CD8-positive, alpha-beta memory T cell (primary cell): ENCODE results near the gene TXNRD2. TPM values are rescaled to one million over a fixed set of nuclear protein-coding genes. Genes with fewer than 3 reads are reported as not detected.
"Not testable (repeated sequence)": the region's sequence is repeated elsewhere in the genome, so short reads cannot be mapped to it uniquely, and the experiment has no call there.

ENCODE experiments used
- CTCF ChIA-PET: fragments of 350-600 bp; sonication (Branson Sonifier 250); formaldehyde crosslinking; loops from one replicate; lab custom pipeline; 2021; ENCODE audit warnings: antibody characterized with exemption; lab: Charles Lee
- POLR2A ChIA-PET: fragments of 350-600 bp; sonication (Branson Sonifier 250); formaldehyde crosslinking; loops from one replicate; lab custom pipeline; 2021; ENCODE audit warnings: antibody characterized with exemption; lab: Charles Lee
- DNase-seq, 5 donors: peaks; one replicate each; pipeline versions ENCODE4 v3.0.0 to v3.0.0-alpha.2; 2020 to 2022; ENCODE audit warnings: mixed read lengths in 1 of 5
- H3K27ac ChIP-seq: one replicate; pipeline ENCODE4 v1.7.0; 2013; ENCODE audit warnings: low read depth, mild to moderate bottlenecking, low read length, moderate library complexity
- H3K27me3 ChIP-seq: 2 replicates; pipeline ENCODE4 v1.7.0; 2013; ENCODE audit warnings: low read length, mild to moderate bottlenecking; ENCODE audit not compliant: insufficient read depth, poor library complexity, severe bottlenecking
- H3K36me3 ChIP-seq: 2 replicates; pipeline ENCODE4 v1.7.0; 2013; ENCODE audit warnings: mild to moderate bottlenecking, low read length, moderate library complexity; ENCODE audit not compliant: insufficient read depth
- H3K4me1 ChIP-seq: 2 replicates; pipeline ENCODE4 v1.7.0; 2013; ENCODE audit warnings: mild to moderate bottlenecking, low read length, moderate library complexity; ENCODE audit not compliant: insufficient read depth
- H3K4me3 ChIP-seq: 2 replicates; pipeline ENCODE4 v1.7.0; 2013; ENCODE audit warnings: mild to moderate bottlenecking, low read length
- H3K9me3 ChIP-seq: 2 replicates; pipeline ENCODE4 v1.7.0; 2013; ENCODE audit warnings: mild to moderate bottlenecking, low read length
- H3K27ac Mint-ChIP-seq, 8 donors: one replicate each; pipeline ENCODE4 v1.8.0; 2020 to 2021; ENCODE audit warnings: mixed read lengths in 8 of 8, mild to moderate bottlenecking in 6 of 8, inconsistent platforms in 3 of 8, moderate library complexity in 3 of 8
- H3K27me3 Mint-ChIP-seq, 2 donors: one replicate each; pipeline ENCODE4 v1.8.0; 2020 to 2021; ENCODE audit warnings: mixed read lengths in 2 of 2, mild to moderate bottlenecking in 1 of 2, moderate library complexity in 1 of 2
- H3K36me3 Mint-ChIP-seq, 3 donors: one replicate each; pipeline ENCODE4 v1.8.0; 2020 to 2021; ENCODE audit warnings: mixed read lengths in 3 of 3, inconsistent platforms in 1 of 3, mild to moderate bottlenecking in 1 of 3
- H3K4me1 Mint-ChIP-seq, 3 donors: one replicate each; pipeline ENCODE4 v1.8.0; 2020 to 2021; ENCODE audit warnings: mixed read lengths in 3 of 3, inconsistent platforms in 1 of 3, mild to moderate bottlenecking in 1 of 3
- H3K4me3 Mint-ChIP-seq, 7 donors: one replicate each; pipeline ENCODE4 v1.8.0; 2020 to 2021; ENCODE audit warnings: mixed read lengths in 7 of 7, mild to moderate bottlenecking in 6 of 7, moderate library complexity in 4 of 7, inconsistent platforms in 2 of 7
- H3K9me3 Mint-ChIP-seq, 5 donors: one replicate each; pipeline ENCODE4 v1.8.0; 2020 to 2022; ENCODE audit warnings: mixed read lengths in 5 of 5, mild to moderate bottlenecking in 3 of 5, moderate library complexity in 2 of 5, inconsistent platforms in 1 of 5
- polyA plus RNA-seq: library from polyadenylated mRNA; unstranded; fragments of 300-500 nt; fragmentation: Illumina TruSeq; gene quantifications from one replicate; pipeline ENCODE4 v1.2.3, GENCODE V29; 2021
- total RNA-seq, 2 experiments: library from RNA; stranded (reverse); gene quantifications; one replicate each; pipeline ENCODE4 v1.2.3, GENCODE V29; 2021

TXNRD2 gene
- total and polyA plus RNA-seq, 3 experiments from 2014 or later, result 13.8 to 27.9 (median 27.6) TPM

DNA sequence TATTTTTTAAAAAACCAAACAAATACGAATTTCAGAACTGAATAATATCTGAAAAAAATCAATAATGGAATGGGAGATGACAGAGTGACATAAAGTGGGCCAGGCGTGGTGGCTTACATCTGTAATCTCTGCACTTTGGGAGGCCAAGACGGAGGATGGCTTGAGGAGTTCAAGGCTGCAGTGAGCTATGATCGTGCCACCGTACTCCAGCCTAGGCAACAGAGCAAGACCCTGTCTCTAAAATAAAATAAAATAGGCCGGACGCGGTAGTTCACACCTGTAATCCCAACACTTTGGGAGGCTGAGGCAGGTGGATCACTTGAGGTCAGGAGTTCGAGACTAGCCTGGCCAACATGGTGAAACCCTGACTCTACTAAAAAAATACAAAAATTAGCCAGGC is 108.3 kb downstream of the TXNRD2 start:
- H3K9me3 ChIP-seq, H3K4me3 Mint-ChIP-seq, H3K9me3 Mint-ChIP-seq, H3K27ac ChIP-seq, H3K27me3 Mint-ChIP-seq, H3K27ac Mint-ChIP-seq, DNase-seq, H3K27me3 ChIP-seq, H3K36me3 Mint-ChIP-seq, POLR2A ChIA-PET, H3K4me3 ChIP-seq, H3K4me1 ChIP-seq, H3K36me3 ChIP-seq: not testable (repeated sequence)
- CTCF ChIA-PET, result interaction anchor here (1.3 kb wide), 1 partner anchor 80 kb away, joined by 3 read pairs; no protein-coding TSS in a partner anchor
- peaks cover 6 to 32% (median 25%) of the 10 kb centered on the region in 3 donors for H3K4me1 Mint-ChIP-seq

DNA sequence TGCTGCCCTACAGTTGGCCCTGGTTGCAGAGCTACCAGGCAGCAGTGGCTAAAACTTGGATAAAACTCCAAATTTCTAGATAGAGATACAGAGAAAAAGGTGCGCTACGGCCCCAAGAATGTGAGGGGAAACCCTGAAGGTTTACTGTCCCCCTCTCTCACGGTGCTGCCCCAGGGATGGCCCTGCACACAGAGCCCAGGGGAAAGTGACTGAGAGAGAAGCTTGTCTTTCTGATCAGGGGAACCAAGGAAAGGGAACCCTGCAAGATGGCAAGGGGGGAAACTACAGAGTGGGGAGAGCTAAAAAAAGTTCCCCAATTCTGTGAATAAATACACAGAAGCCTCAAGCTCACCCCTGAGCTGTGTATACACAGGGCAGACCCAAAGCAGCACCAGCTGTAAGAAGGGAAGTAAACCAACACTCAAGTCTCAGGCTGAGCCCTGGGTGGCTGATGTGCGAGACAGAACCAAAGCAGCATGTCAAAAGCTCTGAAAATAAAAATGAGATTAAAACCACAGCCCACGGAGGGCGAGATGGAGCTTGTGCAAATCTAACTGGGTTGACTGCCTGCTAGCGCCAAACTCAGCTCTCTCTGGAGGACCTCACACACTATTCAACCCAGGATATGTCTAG is 109.0 kb downstream of the TXNRD2 start:
- Mint-ChIP-seq H3K36me3 (no peaks in the 10 kb centered on the region), H3K9me3 (no peaks in the 10 kb centered on the region), H3K4me3 (no peak overlapping the region), H3K4me1 (peaks cover 6 to 27% (median 22%) of the 10 kb centered on the region in 3 donors), H3K27me3 (no peaks in the 10 kb centered on the region), H3K27ac (peak overlapping the region in 4 of 8 donors; percentile 23 to 69 (median 46))
- ChIA-PET POLR2A (no interaction called here), CTCF (interaction anchor here (1.3 kb wide), 1 partner anchor 81 kb away, joined by 3 read pairs; no protein-coding TSS in a partner anchor)
- Histone ChIP-seq H3K36me3 (no peaks in the 10 kb centered on the region), H3K27me3 (no peaks in the 10 kb centered on the region), H3K4me3 (no peak overlapping the region), H3K27ac (no peak overlapping the region), H3K9me3 (no peaks in the 10 kb centered on the region), H3K4me1 (no peaks in the 10 kb centered on the region)
- DNase-seq, result no peak

DNA sequence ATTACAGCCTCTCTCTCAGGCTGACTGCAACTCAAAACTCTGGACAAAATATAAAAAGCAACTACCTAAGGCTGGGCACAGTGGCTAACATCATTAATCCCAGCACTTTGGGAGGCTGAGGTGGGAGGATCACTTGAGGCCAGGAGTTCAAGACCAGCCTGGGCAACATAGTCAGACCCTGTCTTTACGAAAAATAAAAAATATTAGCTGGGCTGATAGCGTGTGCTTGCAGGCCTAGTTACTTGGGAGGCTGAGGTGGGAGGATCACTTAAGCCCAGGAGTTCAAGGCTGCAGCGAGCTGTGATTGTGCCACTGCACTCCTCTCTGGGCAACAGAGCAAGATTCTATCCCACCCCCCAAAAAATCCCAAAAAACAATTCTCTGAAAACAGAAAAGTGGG is 109.6 kb downstream of the TXNRD2 start:
- H3K4me3 Mint-ChIP-seq, DNase-seq, H3K9me3 ChIP-seq, H3K27me3 Mint-ChIP-seq, H3K4me1 ChIP-seq, H3K36me3 Mint-ChIP-seq, H3K27me3 ChIP-seq, H3K9me3 Mint-ChIP-seq, H3K4me3 ChIP-seq, H3K27ac ChIP-seq, POLR2A ChIA-PET, H3K36me3 ChIP-seq, H3K27ac Mint-ChIP-seq: not testable (repeated sequence)
- peaks cover 6 to 24% (median 20%) of the 10 kb centered on the region in 3 donors for H3K4me1 Mint-ChIP-seq
- CTCF ChIA-PET, result interaction anchor here (1.3 kb wide), 1 partner anchor 82 kb away, joined by 3 read pairs; no protein-coding TSS in a partner anchor

DNA sequence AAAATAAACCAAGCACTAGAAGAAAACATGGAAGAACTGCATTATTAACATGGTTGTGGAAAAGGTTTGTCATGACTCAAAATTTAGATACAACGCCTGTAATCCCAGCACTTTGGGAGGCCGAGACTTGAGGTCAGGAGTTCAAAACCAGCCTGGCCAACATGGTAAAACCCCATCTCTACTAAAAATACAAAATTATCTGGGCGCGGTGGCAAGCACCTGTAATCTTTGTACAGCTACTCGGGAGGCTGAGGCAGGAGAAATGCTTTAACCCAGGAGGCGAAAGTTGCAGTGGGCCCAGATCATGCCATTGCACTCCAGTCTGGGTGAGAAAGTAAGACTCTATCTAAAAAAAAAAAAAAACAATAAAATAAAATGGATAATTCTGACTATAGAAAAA is 110.6 kb downstream of the TXNRD2 start:
- H3K27ac Mint-ChIP-seq, result no peak overlapping the region
- H3K9me3 Mint-ChIP-seq, result no peaks in the 10 kb centered on the region
- H3K4me3 ChIP-seq, result no peak overlapping the region
- DNase-seq, result no peak
- no peak overlapping the region for H3K4me3 Mint-ChIP-seq
- no peaks in the 10 kb centered on the region for H3K27me3 Mint-ChIP-seq
- H3K4me1 Mint-ChIP-seq, result peaks cover 2 to 17% (median 13%) of the 10 kb centered on the region in 3 donors
- H3K4me1 ChIP-seq, result no peaks in the 10 kb centered on the region
- no peak overlapping the region for H3K27ac ChIP-seq
- CTCF ChIA-PET, result no interaction called here
- peaks cover 0 to 2% (median 0%) of the 10 kb centered on the region in 3 donors for H3K36me3 Mint-ChIP-seq
- POLR2A ChIA-PET, result no interaction called here
- H3K36me3 ChIP-seq, result no peaks in the 10 kb centered on the region
- no peaks in the 10 kb centered on the region for H3K27me3 ChIP-seq
- no peaks in the 10 kb centered on the region for H3K9me3 ChIP-seq

DNA sequence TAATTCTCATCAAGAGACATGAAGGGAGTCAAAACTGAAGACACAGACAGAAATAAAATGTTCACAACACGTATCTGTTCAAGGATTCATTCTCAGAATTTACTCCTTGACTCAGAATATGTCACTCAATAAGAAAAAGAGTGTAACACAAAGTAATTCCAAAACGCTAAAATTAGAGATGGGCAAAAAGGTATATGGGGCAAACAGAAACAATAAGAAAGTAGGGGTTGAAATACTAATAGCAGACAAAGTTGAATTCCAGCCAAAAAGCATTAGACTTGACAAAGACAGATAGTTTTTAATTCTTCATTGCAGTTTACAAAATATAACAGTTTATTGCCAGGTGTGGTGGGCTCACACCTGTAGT is 113.6 kb downstream of the TXNRD2 start:
- H3K27ac ChIP-seq, result peak overlapping the region; percentile 22
- CTCF ChIA-PET, result no interaction called here
- H3K36me3 ChIP-seq, result no peaks in the 10 kb centered on the region
- H3K4me1 ChIP-seq, result no peaks in the 10 kb centered on the region
- H3K27ac Mint-ChIP-seq, result no peak overlapping the region
- H3K9me3 Mint-ChIP-seq, result no peaks in the 10 kb centered on the region
- POLR2A ChIA-PET, result no interaction called here
- H3K9me3 ChIP-seq, result no peaks in the 10 kb centered on the region
- H3K4me3 Mint-ChIP-seq, result no peak overlapping the region
- no peak for DNase-seq
- H3K4me3 ChIP-seq, result no peak overlapping the region
- H3K4me1 Mint-ChIP-seq, result peaks cover 0 to 3% (median 0%) of the 10 kb centered on the region in 3 donors
- no peaks in the 10 kb centered on the region for H3K27me3 ChIP-seq
- H3K36me3 Mint-ChIP-seq, result peaks cover 0 to 4% (median 0%) of the 10 kb centered on the region in 3 donors
- peaks cover 0 to 1% of the 10 kb centered on the region in 2 donors for H3K27me3 Mint-ChIP-seq

GRCh38 chr22:19827341-19828034 is 114.1 kb downstream of the TXNRD2 start:
- Histone ChIP-seq H3K4me3 (no peak overlapping the region), H3K9me3 (no peaks in the 10 kb centered on the region), H3K36me3 (no peaks in the 10 kb centered on the region), H3K27me3 (no peaks in the 10 kb centered on the region), H3K27ac (peak overlapping the region; percentile 22), H3K4me1 (no peaks in the 10 kb centered on the region)
- Mint-ChIP-seq H3K36me3 (peaks cover 0 to 4% (median 0%) of the 10 kb centered on the region in 3 donors), H3K4me3 (no peak overlapping the region), H3K4me1 (peaks cover 0 to 3% (median 0%) of the 10 kb centered on the region in 3 donors), H3K27me3 (peaks cover 0 to 1% of the 10 kb centered on the region in 2 donors), H3K9me3 (no peaks in the 10 kb centered on the region), H3K27ac (no peak overlapping the region)
- DNase-seq, result no peak
- ChIA-PET CTCF (no interaction called here), POLR2A (no interaction called here)

DNA sequence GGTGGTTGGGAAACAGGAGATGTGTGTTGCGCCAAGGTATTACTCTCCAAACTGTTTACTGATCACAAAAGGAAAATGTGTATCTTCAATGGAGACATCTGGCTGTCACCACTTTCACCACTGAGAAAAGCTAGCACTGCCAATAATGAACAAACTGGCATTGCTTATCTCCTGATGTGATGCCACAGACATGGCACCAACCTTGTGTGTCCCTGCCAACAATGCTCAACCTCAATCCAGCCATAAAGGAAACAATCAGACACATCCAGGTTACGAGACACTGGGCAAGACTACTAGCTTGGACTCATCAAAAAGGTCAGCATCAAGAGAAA is 115.0 kb downstream of the TXNRD2 start:
- no peak overlapping the region for H3K4me3 ChIP-seq
- H3K4me1 ChIP-seq, result no peaks in the 10 kb centered on the region
- POLR2A ChIA-PET, result no interaction called here
- H3K4me1 Mint-ChIP-seq, result peaks cover 0 to 3% (median 0%) of the 10 kb centered on the region in 3 donors
- no peak for DNase-seq
- H3K4me3 Mint-ChIP-seq, result no peak overlapping the region
- no peaks in the 10 kb centered on the region for H3K36me3 ChIP-seq
- H3K27ac Mint-ChIP-seq, result no peak overlapping the region
- peaks cover 0 to 1% of the 10 kb centered on the region in 2 donors for H3K27me3 Mint-ChIP-seq
- H3K27ac ChIP-seq, result no peak overlapping the region
- H3K9me3 Mint-ChIP-seq, result no peaks in the 10 kb centered on the region
- peaks cover 0 to 4% (median 0%) of the 10 kb centered on the region in 3 donors for H3K36me3 Mint-ChIP-seq
- H3K27me3 ChIP-seq, result no peaks in the 10 kb centered on the region
- no peaks in the 10 kb centered on the region for H3K9me3 ChIP-seq
- CTCF ChIA-PET, result no interaction called here

GRCh38 chr22:19825904-19826618 is 115.6 kb downstream of the TXNRD2 start:
- no peaks in the 10 kb centered on the region for H3K9me3 ChIP-seq
- H3K4me1 ChIP-seq, result no peaks in the 10 kb centered on the region
- no peak for DNase-seq
- no peak overlapping the region for H3K4me3 Mint-ChIP-seq
- H3K36me3 ChIP-seq, result no peaks in the 10 kb centered on the region
- H3K9me3 Mint-ChIP-seq, result no peaks in the 10 kb centered on the region
- ChIA-PET CTCF (no interaction called here), POLR2A (no interaction called here)
- H3K36me3 Mint-ChIP-seq, result peaks cover 0 to 4% (median 0%) of the 10 kb centered on the region in 3 donors
- peaks cover 0 to 3% (median 0%) of the 10 kb centered on the region in 3 donors for H3K4me1 Mint-ChIP-seq
- H3K27me3 Mint-ChIP-seq, result peaks cover 0 to 1% of the 10 kb centered on the region in 2 donors
- H3K27ac ChIP-seq, result no peak overlapping the region
- peak overlapping the region in 1 of 8 donors; percentile 63 for H3K27ac Mint-ChIP-seq
- no peak overlapping the region for H3K4me3 ChIP-seq
- no peaks in the 10 kb centered on the region for H3K27me3 ChIP-seq
